Stimulated activated CD4-positive, alpha-beta T cell treated with anti-CD3 and anti-CD28 coated beads, Interleukin-1b, Interleukin-23, amount 100 ng/mL, for 24 hours (primary cell): ENCODE results near the gene KMT2C.
"Not testable (repeated sequence)": the region's sequence is repeated elsewhere in the genome, so short reads cannot be mapped to it uniquely, and the experiment has no call there.

Source experiments
- DNase-seq, 4 experiments: peaks; one replicate each; pipeline ENCODE4 v3.0.0-alpha.2; 2020; ENCODE audit warnings: low read depth in 4 of 4, low spot score in 1 of 4

The KMT2C gene

DNA sequence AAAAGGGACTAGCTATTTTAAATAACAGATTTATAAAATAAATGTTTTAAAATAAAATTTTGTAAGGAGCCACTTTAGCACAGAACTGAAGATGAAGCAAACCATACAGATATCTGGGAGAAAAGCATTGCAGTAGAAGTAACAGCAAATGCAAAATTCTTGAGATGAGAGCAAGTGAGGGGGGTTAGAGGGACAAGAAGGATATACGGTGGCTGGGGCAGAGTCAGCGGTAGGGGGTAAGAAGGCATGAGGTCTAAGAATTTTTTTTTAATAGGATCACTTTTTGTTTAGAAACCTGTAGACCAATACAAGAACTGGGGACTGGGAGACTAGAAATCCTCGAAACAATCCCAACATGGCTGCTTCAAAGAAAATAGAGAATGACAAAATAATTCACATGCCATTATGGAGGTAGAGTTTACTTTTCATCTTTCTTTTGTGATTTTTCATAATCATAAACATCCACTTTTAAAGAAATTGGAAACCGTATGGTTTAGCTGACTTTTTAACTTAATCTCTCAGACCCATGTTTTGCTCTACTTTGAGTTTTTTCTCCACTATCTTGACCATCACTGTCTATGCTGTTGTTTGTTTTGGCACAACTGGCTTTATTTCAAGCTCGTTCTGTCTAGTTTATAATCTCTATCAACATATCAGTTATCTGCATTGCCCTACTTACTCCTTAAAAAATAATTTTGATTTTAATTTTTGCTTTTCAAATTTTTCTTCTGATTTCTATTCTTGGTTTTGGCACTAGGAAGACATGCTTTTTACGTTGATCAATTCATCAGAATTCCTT, 73.5 kb downstream of the KMT2C start:
- no peak for DNase-seq

DNA sequence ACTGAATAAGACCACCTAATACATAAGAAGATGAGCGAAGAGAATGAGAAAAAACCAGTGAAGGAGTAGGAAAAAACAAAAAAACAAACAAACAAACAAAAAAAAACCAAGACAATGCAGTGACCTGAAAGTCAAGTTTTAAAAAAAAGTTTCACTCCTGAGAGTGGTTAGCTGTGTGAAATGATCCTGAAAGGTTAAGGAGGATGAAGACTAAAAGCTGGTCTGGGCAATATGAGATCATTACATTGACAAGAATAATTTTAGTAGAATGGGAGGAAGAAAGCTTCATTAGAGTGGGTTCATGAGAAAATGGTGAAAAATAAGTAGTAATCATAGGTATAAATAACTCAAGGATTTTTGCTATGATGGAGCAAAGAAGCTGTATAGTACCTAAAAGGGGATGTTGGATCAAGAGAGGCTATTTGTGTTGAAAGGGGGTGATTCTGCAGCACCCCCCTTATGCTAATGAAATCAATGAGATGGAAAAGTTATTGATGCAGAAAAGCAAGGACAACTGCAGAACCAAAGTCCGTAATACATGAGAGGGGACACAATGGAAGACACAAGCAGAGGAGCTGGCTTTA, 80.2 kb downstream of the KMT2C start:
- DNase-seq, result no peak

GRCh38 chr7:152354061-152354460, 81.7 kb downstream of the KMT2C start:
- no peak for DNase-seq

DNA sequence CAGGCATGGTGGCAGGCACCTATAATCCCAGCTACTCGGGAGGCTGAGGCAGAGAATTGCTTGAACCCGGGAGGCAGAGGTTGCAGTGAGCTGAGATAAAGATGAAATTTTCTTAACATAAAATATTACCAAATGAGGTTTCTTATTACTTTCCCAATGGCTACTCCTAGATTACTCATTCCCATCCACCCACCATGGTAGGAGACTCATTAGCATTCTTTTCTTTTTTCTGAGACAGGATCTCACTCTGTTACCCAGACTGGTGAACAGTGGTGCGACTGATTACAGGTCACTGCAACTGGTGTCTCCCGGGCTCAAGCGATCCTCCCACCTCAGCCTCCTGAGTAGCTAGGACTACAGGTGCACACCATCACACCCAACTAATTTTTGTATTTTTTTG, 82.5 kb downstream of the KMT2C start:
- DNase-seq, result not testable (repeated sequence)

GRCh38 chr7:152351747-152352146, 84.1 kb downstream of the KMT2C start:
- DNase-seq, result not testable (repeated sequence)

GRCh38 chr7:152351168-152351567, 84.6 kb downstream of the KMT2C start:
- DNase-seq, result no peak

DNA sequence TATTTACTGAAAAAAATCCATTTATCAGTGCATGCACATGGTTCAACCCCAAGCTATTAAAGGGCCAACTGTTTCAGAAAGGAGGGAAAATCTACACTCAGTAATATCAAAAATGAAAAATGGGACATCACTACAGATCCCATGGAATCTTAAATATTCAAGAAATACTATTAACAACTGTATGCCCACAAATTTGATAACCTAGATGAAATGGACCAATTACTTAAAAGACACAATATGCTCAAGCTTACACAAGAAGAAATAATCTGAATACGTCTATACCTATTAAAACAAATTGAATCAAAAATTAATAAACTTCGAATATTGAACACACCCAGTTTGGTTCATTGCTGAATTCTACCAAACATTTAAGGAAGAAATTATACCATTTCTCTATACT, 87.9 kb downstream of the KMT2C start:
- no peak for DNase-seq

DNA sequence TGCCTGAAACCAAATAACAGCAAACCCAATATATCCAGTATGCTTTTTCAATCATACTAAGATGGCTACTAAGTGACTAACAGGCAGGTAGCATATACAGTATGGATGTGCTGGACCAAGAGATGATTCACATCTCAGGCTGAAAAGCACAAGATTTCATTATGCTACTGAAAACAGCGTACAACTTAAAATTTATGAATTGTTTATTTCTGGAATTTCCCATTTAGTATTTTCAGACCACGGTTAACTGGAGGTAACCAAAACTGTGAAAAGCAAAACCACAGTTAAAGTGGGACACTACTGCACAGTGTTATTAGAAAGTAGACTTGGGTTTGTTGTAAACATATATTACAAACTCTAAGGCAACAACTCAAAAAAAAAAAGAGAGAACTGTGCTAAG, 91.5 kb downstream of the KMT2C start:
- DNase-seq, result no peak

- DNase-seq, result no peak
These were observed 93.0 kb downstream of the KMT2C start for GRCh38 chr7:152342796-152343195.

GRCh38 chr7:152341914-152342236, 93.9 kb downstream of the KMT2C start:
- DNase-seq, result no peak

- no peak for DNase-seq
These were observed 94.5 kb downstream of the KMT2C start for GRCh38 chr7:152341039-152341913.

GRCh38 chr7:152340161-152340560, 95.6 kb downstream of the KMT2C start:
- DNase-seq, result no peak

DNA sequence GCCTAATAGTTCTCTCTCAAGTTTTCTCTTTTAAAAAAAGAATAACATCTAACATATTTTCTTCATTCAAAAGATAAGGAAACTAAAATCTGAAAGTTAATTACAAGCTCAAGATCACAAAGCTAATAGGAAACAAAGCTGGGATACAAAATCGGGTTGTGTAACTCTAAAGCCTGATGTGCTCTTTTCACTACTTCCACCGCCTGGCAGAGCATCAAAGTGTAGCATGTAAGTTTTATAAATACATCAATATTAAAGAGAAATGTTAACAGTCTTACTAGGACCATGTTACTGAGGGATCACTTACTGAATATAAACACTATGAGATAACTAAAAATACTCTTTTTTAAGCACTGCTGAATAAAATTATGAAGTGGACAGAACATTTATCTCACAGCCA, 97.2 kb downstream of the KMT2C start:
- DNase-seq, result no peak

- DNase-seq, result no peak
These were observed 98.9 kb downstream of the KMT2C start for GRCh38 chr7:152336754-152337368.

GRCh38 chr7:152335900-152336571, 99.8 kb downstream of the KMT2C start:
- no peak for DNase-seq

DNA sequence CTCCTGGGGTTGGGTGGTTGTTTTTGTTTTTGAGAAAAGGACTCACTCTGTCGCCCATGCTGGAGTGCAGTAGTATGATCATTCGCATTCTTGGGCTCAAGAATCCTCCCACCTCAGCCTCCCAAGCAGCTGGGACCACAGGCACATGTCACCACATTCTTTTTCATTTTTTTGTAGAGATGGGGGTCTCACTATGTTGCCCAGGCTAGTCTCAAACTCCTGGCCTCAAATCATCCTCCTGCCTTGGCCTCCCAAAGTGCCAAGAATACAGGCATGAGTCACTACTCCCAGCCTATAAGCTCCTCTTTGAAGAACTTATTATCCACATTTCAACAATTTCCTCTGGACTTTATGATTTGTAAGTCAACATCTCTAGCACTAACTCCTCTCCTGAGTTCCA, 102.7 kb downstream of the KMT2C start:
- no peak for DNase-seq

GRCh38 chr7:152330827-152331226, 105.0 kb downstream of the KMT2C start:
- DNase-seq, result no peak

DNA sequence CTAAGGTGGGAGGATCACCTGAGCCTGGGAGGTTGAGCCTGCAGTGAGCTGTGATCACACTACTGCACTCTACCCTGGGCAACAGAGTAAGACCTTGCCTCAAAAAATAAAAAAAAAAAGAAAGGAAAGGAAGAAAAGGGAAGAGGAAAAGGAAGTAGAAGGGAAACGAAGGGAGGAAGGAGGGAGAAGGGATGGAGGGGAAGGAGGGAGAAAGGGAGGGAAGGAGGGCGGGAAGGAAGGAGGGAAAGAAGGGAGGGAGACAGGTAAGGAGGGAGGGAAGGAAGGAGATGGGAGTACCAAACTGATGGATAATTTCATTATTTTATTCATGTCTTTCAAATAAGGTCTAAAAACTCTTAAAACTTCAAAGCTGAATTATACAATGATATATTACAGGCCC, 106.3 kb downstream of the KMT2C start:
- DNase-seq, result no peak

DNA sequence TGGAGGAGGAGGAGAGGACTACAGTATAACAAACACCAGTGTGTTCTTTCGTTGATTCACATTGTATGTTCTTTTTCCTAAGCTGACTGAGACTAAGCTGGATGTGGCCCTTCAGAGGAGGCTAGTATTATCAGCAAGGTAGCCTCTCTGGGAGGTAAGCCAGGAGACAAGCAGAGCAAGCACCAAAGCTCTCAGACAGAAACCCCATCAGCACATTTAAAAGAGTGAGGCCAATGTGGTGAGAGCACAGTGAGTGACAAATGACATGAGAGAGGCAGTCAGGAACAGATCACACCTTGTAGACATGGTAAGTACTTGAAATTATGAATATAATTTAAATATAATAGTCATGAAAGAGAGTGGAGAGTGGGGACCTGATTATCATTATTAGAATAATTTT, 107.6 kb downstream of the KMT2C start:
- DNase-seq, result no peak

GRCh38 chr7:152315845-152316244, 120.0 kb downstream of the KMT2C start:
- no peak for DNase-seq
